NCI-H345 (cell line): ENCODE data around the gene CLCNKB.
"Not testable (repeated sequence)": the region's sequence is repeated elsewhere in the genome, so short reads cannot be mapped to it uniquely, and the experiment has no call there.

Experiments used
- DNase-seq: peaks from one replicate; lab custom pipeline; 2025; lab: John Stamatoyannopoulos, UW

CLCNKB gene

GRCh38 chr1:16043521-16043920 is at the start of gene CLCNKB:
TSS of gene CLCNKB (plus strand) at chr1:16043782. CDS start at chr1:16044493, 711 bp downstream.
- no peak for DNase-seq

- no peak for DNase-seq
Observed at GRCh38 chr1:15994081-15994480, 49.5 kb upstream of the CLCNKB start.

- no peak for DNase-seq
Observed at GRCh38 chr1:15994590-15995351, 48.8 kb upstream of the CLCNKB start.

- DNase-seq: no peak
Observed at GRCh38 chr1:15997076-15997585, 46.5 kb upstream of the CLCNKB start.

GRCh38 chr1:15997637-15998280 is 45.8 kb upstream of the CLCNKB start:
- no peak for DNase-seq

GRCh38 chr1:15998929-15999328 is 44.7 kb upstream of the CLCNKB start:
- no peak for DNase-seq

- DNase-seq: not testable (repeated sequence)
Observed at GRCh38 chr1:16001274-16001673, 42.3 kb upstream of the CLCNKB start.

GRCh38 chr1:16005597-16005996 is 38.0 kb upstream of the CLCNKB start:
- DNase-seq: no peak

- DNase-seq: no peak
Observed at GRCh38 chr1:16006010-16006409, 37.6 kb upstream of the CLCNKB start.

GRCh38 chr1:16006552-16007485 is 36.8 kb upstream of the CLCNKB start:
- no peak for DNase-seq

- DNase-seq: no peak
Observed at GRCh38 chr1:16007671-16008341, 35.8 kb upstream of the CLCNKB start.

GRCh38 chr1:16009030-16009460 is 34.5 kb upstream of the CLCNKB start:
- DNase-seq: peak; percentile 64

GRCh38 chr1:16009678-16010077 is 33.9 kb upstream of the CLCNKB start:
- DNase-seq: no peak

- DNase-seq: no peak
Observed at GRCh38 chr1:16010837-16011236, 32.7 kb upstream of the CLCNKB start.

- DNase-seq: no peak
Observed at GRCh38 chr1:16011936-16012589, 31.5 kb upstream of the CLCNKB start.

- DNase-seq: peak; percentile 41
Observed at GRCh38 chr1:16012590-16013219, 30.9 kb upstream of the CLCNKB start.

GRCh38 chr1:16013220-16013907 is 30.2 kb upstream of the CLCNKB start:
- no peak for DNase-seq

- no peak for DNase-seq
Observed at GRCh38 chr1:16013908-16014258, 29.7 kb upstream of the CLCNKB start.

GRCh38 chr1:16014509-16015482 is 28.8 kb upstream of the CLCNKB start:
- DNase-seq: no peak
